Tibial nerve (tissue), 4 donors: ENCODE data around the gene TWNK. TPM values are rescaled to one million over a fixed set of nuclear protein-coding genes. Genes with fewer than 3 reads are reported as not detected.

Experiments used
- DNase-seq, 2 donors: peaks; one replicate each; pipeline ENCODE4 v3.0.0-alpha.2; 2019; ENCODE audit warnings: low spot score in 2 of 2
- H3K27ac ChIP-seq, 4 donors: fragments of 200-600 bp; sonication (generic) in 3 of 4; one replicate each; pipeline ENCODE4 v1.5.1; 2017 to 2019; ENCODE audit warnings: mild to moderate bottlenecking in 1 of 4
- H3K27me3 ChIP-seq, 2 donors: fragments of 200-600 bp; sonication (generic) in 1 of 2; one replicate each; pipeline versions ENCODE4 v1.5.1 to v1.6.0; 2017 to 2019
- H3K36me3 ChIP-seq, 3 donors: fragments of 200-600 bp; sonication (generic); one replicate each; pipeline ENCODE4 v1.5.1; 2018 to 2019
- H3K4me1 ChIP-seq, 4 donors: fragments of 200-600 bp; sonication (generic) in 3 of 4; one replicate each; pipeline ENCODE4 v1.5.1; 2017 to 2019
- H3K4me3 ChIP-seq, 4 donors: fragments of 200-600 bp; sonication (generic) in 3 of 4; one replicate each; pipeline ENCODE4 v1.5.1; 2017 to 2019; ENCODE audit warnings: mild to moderate bottlenecking in 1 of 4, moderate library complexity in 1 of 4
- H3K9me3 ChIP-seq, 4 donors: fragments of 200-600 bp; sonication (generic) in 3 of 4; one replicate each; pipeline ENCODE4 v1.5.1; 2017 to 2019
- CTCF ChIP-seq, 5 experiments: fragments of 200-600 bp in 3 of 5; fragments of 450-650 bp in 2 of 5; sonication (generic) in 3 of 5; IDR thresholded peaks; one replicate each; pipeline ENCODE4 v1.5.1; 2016 to 2019; ENCODE audit warnings: antibody characterized with exemption in 5 of 5, mild to moderate bottlenecking in 3 of 5, moderate library complexity in 2 of 5
- EP300 ChIP-seq, 2 donors: sonication (generic); formaldehyde crosslinking; IDR thresholded peaks; one replicate each; pipeline ENCODE4 v1.6.1; 2017; ENCODE audit warnings: antibody characterized with exemption in 2 of 2, mild to moderate bottlenecking in 1 of 2
- POLR2A ChIP-seq, 2 donors: fragments of 450-650 bp; IDR thresholded peaks; one replicate each; pipeline ENCODE4 v1.6.1; 2017; ENCODE audit warnings: antibody characterized with exemption in 2 of 2, mild to moderate bottlenecking in 2 of 2, moderate library complexity in 2 of 2
- WGBS, 2 donors: methylation state at CpG; one replicate each; pipeline ENCODE4 v1.1.5; 2018; 5-methylcytosine and 5-hydroxymethylcytosine counted together
- total RNA-seq, 4 donors: library from RNA; depleted of rRNA; stranded (reverse); fragments of >200 nt; gene quantifications; one replicate each; pipeline ENCODE4 v1.1.0, GENCODE V29; 2016

TWNK gene
- total RNA-seq, 4 donors from 2014 or later = 5.0 to 11.4 (median 6.6) TPM

GRCh38 chr10:100966887-100967286 is 20.5 kb upstream of the TWNK start:
- no peaks in the 10 kb centered on the region for H3K9me3 ChIP-seq
- no peak overlapping the region for H3K27ac ChIP-seq
- TF ChIP-seq EP300 (IDR thresholded peaks at IDR 0.05) (no peak), POLR2A (IDR thresholded peaks at IDR 0.05) (no peak), CTCF (IDR thresholded peaks at IDR 0.05) (no peak)
- WGBS, 2 donors = 47 to 48% methylated on average over 2 of the region's 2 CpGs
- DNase-seq = no peak
- H3K4me3 ChIP-seq = no peak overlapping the region
- peaks cover 0 to 26% (median 14%) of the 10 kb centered on the region in 4 donors for H3K4me1 ChIP-seq
- H3K36me3 ChIP-seq = peaks cover 0 to 46% (median 3%) of the 10 kb centered on the region in 3 donors
- H3K27me3 ChIP-seq = no peaks in the 10 kb centered on the region

- no peak for TF ChIP-seq CTCF (IDR thresholded peaks at IDR 0.05)
- TF ChIP-seq POLR2A (IDR thresholded peaks at IDR 0.05) = no peak
- TF ChIP-seq EP300 (IDR thresholded peaks at IDR 0.05) = no peak
- Histone ChIP-seq H3K27ac (no peak overlapping the region), H3K4me3 (no peak overlapping the region), H3K9me3 (no peaks in the 10 kb centered on the region), H3K36me3 (peaks cover 0 to 41% (median 0%) of the 10 kb centered on the region in 3 donors), H3K27me3 (no peaks in the 10 kb centered on the region), H3K4me1 (peaks cover 0 to 29% (median 14%) of the 10 kb centered on the region in 4 donors)
- DNase-seq = no peak
- WGBS, 2 donors = 73 to 80% methylated on average over 2 of the region's 2 CpGs
These were observed 20.0 kb upstream of the TWNK start for GRCh38 chr10:100967332-100967731.

- no peaks in the 10 kb centered on the region for H3K9me3 ChIP-seq
- H3K4me1 ChIP-seq = peaks cover 0 to 29% (median 14%) of the 10 kb centered on the region in 4 donors
- no peaks in the 10 kb centered on the region for H3K27me3 ChIP-seq
- TF ChIP-seq CTCF (IDR thresholded peaks at IDR 0.05) (no peak), POLR2A (IDR thresholded peaks at IDR 0.05) (no peak), EP300 (IDR thresholded peaks at IDR 0.05) (no peak)
- no peak overlapping the region for H3K4me3 ChIP-seq
- 76 to 77% methylated on average over 2 of the region's 2 CpGs for WGBS, 2 donors
- no peak overlapping the region for H3K27ac ChIP-seq
- H3K36me3 ChIP-seq = peaks cover 0 to 36% (median 0%) of the 10 kb centered on the region in 3 donors
- no peak for DNase-seq
These were observed 19.1 kb upstream of the TWNK start for GRCh38 chr10:100968062-100968736.

- WGBS, 2 donors = 22 to 30% methylated on average over 8 to 9 of the region's 9 CpGs
- TF ChIP-seq POLR2A (IDR thresholded peaks at IDR 0.05) (no peak), CTCF (IDR thresholded peaks at IDR 0.05) (no peak), EP300 (IDR thresholded peaks at IDR 0.05) (no peak)
- H3K9me3 ChIP-seq = no peaks in the 10 kb centered on the region
These were observed 18.5 kb upstream of the TWNK start for GRCh38 chr10:100968863-100969186.

More at GRCh38 chr10:100968863-100969186, 18.5 kb upstream of the TWNK start:
- peak overlapping the region; percentile 47 to 81 (median 58) for H3K4me3 ChIP-seq
- H3K27me3 ChIP-seq = no peaks in the 10 kb centered on the region
- peaks cover 0 to 29% (median 14%) of the 10 kb centered on the region in 4 donors for H3K4me1 ChIP-seq
- no peak for DNase-seq
- peaks cover 0 to 33% (median 0%) of the 10 kb centered on the region in 3 donors for H3K36me3 ChIP-seq
- H3K27ac ChIP-seq = peak overlapping the region; percentile 30 to 78 (median 72)
